Panc1 (cell line): ENCODE data around the gene ASTN2. TPM values are rescaled to one million over a fixed set of nuclear protein-coding genes. Genes with fewer than 3 reads are reported as not detected.

Source experiments
- ATAC-seq: fragments of 200-7000 bp; cut with Tn5 transposase; 2 replicates; pipeline ENCODE4 v1.9.1; 2020; ENCODE audit warnings: mild to moderate bottlenecking, moderate library complexity
- BruUV-seq: library from RNA; stranded (reverse); fragments of 400-500 nt; replicated peaks from 2 replicates; lab custom pipeline; 2021; lab: Mats Ljungman, UMichigan
- CTCF ChIA-PET: fragments of 300-600 bp; sonication (Branson Sonifier 250); formaldehyde crosslinking; loops from one replicate; lab custom pipeline; 2022; ENCODE audit warnings: antibody characterized with exemption; lab: Charles Lee
- POLR2A ChIA-PET: fragments of 300-600 bp; sonication (Branson Sonifier 250); formaldehyde crosslinking; loops from one replicate; lab custom pipeline; 2022; ENCODE audit warnings: antibody characterized with exemption; lab: Charles Lee
- DNase-seq: peaks from one replicate; pipeline ENCODE4 v3.0.0-alpha.2; 2010; ENCODE audit warnings: low read depth, low spot score
- H3K27ac ChIP-seq: 2 replicates; pipeline ENCODE4 v1.5.1; 2011; ENCODE audit warnings: mild to moderate bottlenecking, low read length, inconsistent platforms
- H3K27me3 ChIP-seq: fragments of 200-500 bp; sonication (Bioruptor generic); 2 replicates; pipeline ENCODE4 v1.6.0; 2014; ENCODE audit warnings: low read length, inconsistent platforms; ENCODE audit not compliant: control insufficient read depth, insufficient read depth
- H3K36me3 ChIP-seq: fragments of 200-500 bp; sonication (Bioruptor generic); 2 replicates; pipeline ENCODE4 v1.5.1; 2014; ENCODE audit warnings: inconsistent platforms, mild to moderate bottlenecking, low read length, moderate library complexity; ENCODE audit not compliant: control insufficient read depth, insufficient read depth
- H3K4me1 ChIP-seq: 2 replicates; pipeline ENCODE4 v1.5.1; 2011; ENCODE audit warnings: inconsistent platforms, mild to moderate bottlenecking, low read length, moderate library complexity; ENCODE audit not compliant: control insufficient read depth, insufficient read depth
- H3K4me3 ChIP-seq, 2 experiments: 2 replicates each; pipeline ENCODE4 v1.5.1; 2011 to 2012; ENCODE audit warnings: low read depth in 2 of 2, low read length in 2 of 2, mild to moderate bottlenecking in 2 of 2, inconsistent platforms in 1 of 2, moderate library complexity in 1 of 2
- H3K9me3 ChIP-seq: fragments of 200-500 bp; sonication (Bioruptor generic); 2 replicates; pipeline ENCODE4 v1.5.1; 2014; ENCODE audit warnings: low read depth, mild to moderate bottlenecking, inconsistent platforms, low read length, moderate library complexity; ENCODE audit not compliant: control insufficient read depth, insufficient read depth
- POLR2AphosphoS5 ChIP-seq: IDR thresholded peaks from 2 replicates; pipeline ENCODE4 v1.6.1; 2012; ENCODE audit warnings: mild to moderate bottlenecking, low read depth, low read length, moderate library complexity
- SIN3A ChIP-seq: IDR thresholded peaks from 2 replicates; pipeline ENCODE4 v1.6.1; 2012; ENCODE audit warnings: low read depth, mild to moderate bottlenecking, low read length, moderate library complexity, borderline replicate concordance; ENCODE audit not compliant: insufficient read depth
- TCF7L2 ChIP-seq: IDR thresholded peaks from 2 replicates; pipeline ENCODE4 v1.6.1; 2011; ENCODE audit warnings: mild to moderate bottlenecking, low read depth, low read length, inconsistent platforms
- in situ Hi-C: cut with HindIII; loops from 2 replicates; pipeline ENCODE4 v1.10.0; 2016; ENCODE audit warnings: low sequenced_read_pairs, low pct_unique_long_range_greater_than_20kb
- intact Hi-C: fragments of 100-400 bp; cut with micrococcal nuclease; formaldehyde crosslinking; loops from one replicate; pipeline ENCODE4 v1.10.0; 2022; ENCODE audit not compliant: unreplicated experiment
- total RNA-seq: library from RNA; stranded (reverse); gene quantifications from one replicate; pipeline ENCODE4 v1.2.1, GENCODE V29; 2021; ENCODE audit not compliant: unreplicated experiment
- TF ChIP-seq, protein P1 (sequence below), 2 experiments: IDR thresholded peaks; 2 replicates each; pipeline ENCODE4 v1.6.1; 2011 to 2012; ENCODE audit warnings: low read depth in 2 of 2, control low read depth in 1 of 2, low read length in 1 of 2, mild to moderate bottlenecking in 1 of 2, moderate library complexity in 1 of 2; ENCODE audit not compliant: insufficient read depth in 1 of 2
- TF ChIP-seq, protein P2 (sequence below): fragments of 450-650 bp; IDR thresholded peaks from 2 replicates; pipeline ENCODE4 v1.5.1; 2017; ENCODE audit warnings: mild to moderate bottlenecking

Gene ASTN2
- total RNA-seq, 1 experiment from 2014 or later: 3.9 TPM

DNA sequence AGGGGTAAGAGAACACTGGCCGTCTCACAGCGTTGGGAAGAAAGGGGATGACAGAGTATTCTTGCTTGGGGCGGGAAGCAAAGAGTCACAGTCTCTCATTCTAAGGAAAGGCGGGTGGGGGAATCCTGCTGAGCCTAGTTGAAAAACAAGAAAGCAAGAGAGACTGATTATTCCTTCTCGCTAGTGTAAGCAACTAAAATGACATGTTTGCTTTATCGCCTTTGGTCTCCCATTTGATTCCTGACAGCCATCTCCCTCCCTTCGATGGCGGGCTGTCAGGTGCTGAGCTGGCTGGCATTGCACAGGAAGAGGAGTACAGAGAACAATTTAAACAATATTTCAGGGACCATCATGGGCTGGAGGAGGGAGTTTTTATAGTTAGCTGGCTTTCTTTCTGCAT is 331.3 kb downstream of the ASTN2 start:
- CTCF ChIA-PET: no interaction called here
- ATAC-seq: no peak

DNA sequence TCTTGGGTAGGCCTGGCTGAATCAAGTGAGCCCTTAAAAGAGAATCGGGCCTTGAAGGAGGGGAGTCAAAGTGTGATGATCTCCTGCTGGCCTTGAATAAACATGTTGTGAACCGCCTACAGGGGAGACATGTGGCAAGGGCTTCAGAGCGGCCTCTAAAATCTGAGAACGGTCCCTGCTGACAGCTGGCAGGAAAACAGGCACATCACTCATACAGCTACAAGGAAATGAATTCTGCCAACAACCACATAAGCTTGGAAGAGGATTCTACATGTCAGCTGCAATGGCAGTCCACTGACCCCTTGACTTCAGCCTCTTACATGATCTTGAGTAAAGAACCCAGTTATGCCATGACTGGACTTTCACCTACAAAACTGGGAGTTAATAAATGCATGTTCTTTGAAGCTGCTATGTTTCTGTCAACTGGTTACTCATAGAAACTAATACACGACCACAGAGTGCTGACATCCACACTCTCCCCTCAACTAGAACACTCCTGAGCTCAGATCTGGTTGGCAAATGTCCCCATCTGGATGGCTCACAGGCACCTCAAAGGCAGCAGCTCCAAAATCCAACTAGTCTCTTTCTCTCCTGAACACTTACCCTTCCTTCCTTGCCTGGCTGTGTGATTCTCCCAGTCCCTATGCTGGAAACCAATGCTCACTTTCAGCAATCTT is 333.1 kb downstream of the ASTN2 start:
- POLR2A ChIA-PET: no interaction called here
- no peaks in the 10 kb centered on the region for H3K27me3 ChIP-seq

More for the DNA sequence above, 331.3 kb downstream of the ASTN2 start:
- Histone ChIP-seq H3K4me1 (no peaks in the 10 kb centered on the region), H3K4me3 (no peak overlapping the region), H3K36me3 (no peaks in the 10 kb centered on the region), H3K27me3 (no peaks in the 10 kb centered on the region), H3K9me3 (no peaks in the 10 kb centered on the region), H3K27ac (no peak overlapping the region)
- TF ChIP-seq, protein P1, sequence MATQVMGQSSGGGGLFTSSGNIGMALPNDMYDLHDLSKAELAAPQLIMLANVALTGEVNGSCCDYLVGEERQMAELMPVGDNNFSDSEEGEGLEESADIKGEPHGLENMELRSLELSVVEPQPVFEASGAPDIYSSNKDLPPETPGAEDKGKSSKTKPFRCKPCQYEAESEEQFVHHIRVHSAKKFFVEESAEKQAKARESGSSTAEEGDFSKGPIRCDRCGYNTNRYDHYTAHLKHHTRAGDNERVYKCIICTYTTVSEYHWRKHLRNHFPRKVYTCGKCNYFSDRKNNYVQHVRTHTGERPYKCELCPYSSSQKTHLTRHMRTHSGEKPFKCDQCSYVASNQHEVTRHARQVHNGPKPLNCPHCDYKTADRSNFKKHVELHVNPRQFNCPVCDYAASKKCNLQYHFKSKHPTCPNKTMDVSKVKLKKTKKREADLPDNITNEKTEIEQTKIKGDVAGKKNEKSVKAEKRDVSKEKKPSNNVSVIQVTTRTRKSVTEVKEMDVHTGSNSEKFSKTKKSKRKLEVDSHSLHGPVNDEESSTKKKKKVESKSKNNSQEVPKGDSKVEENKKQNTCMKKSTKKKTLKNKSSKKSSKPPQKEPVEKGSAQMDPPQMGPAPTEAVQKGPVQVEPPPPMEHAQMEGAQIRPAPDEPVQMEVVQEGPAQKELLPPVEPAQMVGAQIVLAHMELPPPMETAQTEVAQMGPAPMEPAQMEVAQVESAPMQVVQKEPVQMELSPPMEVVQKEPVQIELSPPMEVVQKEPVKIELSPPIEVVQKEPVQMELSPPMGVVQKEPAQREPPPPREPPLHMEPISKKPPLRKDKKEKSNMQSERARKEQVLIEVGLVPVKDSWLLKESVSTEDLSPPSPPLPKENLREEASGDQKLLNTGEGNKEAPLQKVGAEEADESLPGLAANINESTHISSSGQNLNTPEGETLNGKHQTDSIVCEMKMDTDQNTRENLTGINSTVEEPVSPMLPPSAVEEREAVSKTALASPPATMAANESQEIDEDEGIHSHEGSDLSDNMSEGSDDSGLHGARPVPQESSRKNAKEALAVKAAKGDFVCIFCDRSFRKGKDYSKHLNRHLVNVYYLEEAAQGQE (IDR thresholded peaks at IDR 0.05; ENCODE audit: insufficient read depth in 1 of 2, low read depth in 2 of 2, low read length in 1 of 2): no peak
- TF ChIP-seq SIN3A (no peak), TCF7L2 (no peak)
- POLR2A ChIA-PET: no interaction called here
- no peak for DNase-seq
- intact Hi-C loops (no loop called here), in situ Hi-C loops (no loop called here)
- BruUV-seq: no TSS peak

More for the DNA sequence above, 333.1 kb downstream of the ASTN2 start:
- in situ Hi-C loops (no loop called here), intact Hi-C loops (no loop called here)
- no peak for TF ChIP-seq POLR2AphosphoS5
- TF ChIP-seq, protein P1 (IDR thresholded peaks at IDR 0.05; ENCODE audit: insufficient read depth in 1 of 2, low read depth in 2 of 2, low read length in 1 of 2): no peak
- TF ChIP-seq TCF7L2: no peak
- TF ChIP-seq SIN3A: no peak
- TF ChIP-seq, protein P2, sequence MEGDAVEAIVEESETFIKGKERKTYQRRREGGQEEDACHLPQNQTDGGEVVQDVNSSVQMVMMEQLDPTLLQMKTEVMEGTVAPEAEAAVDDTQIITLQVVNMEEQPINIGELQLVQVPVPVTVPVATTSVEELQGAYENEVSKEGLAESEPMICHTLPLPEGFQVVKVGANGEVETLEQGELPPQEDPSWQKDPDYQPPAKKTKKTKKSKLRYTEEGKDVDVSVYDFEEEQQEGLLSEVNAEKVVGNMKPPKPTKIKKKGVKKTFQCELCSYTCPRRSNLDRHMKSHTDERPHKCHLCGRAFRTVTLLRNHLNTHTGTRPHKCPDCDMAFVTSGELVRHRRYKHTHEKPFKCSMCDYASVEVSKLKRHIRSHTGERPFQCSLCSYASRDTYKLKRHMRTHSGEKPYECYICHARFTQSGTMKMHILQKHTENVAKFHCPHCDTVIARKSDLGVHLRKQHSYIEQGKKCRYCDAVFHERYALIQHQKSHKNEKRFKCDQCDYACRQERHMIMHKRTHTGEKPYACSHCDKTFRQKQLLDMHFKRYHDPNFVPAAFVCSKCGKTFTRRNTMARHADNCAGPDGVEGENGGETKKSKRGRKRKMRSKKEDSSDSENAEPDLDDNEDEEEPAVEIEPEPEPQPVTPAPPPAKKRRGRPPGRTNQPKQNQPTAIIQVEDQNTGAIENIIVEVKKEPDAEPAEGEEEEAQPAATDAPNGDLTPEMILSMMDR: no peak
- DNase-seq (no peak), ATAC-seq (no peak)
- no peaks in the 10 kb centered on the region for H3K4me1 ChIP-seq
- no peaks in the 10 kb centered on the region for H3K9me3 ChIP-seq
- BruUV-seq: no TSS peak
- no peak overlapping the region for H3K27ac ChIP-seq
- CTCF ChIA-PET: no interaction called here
- H3K4me3 ChIP-seq: no peak overlapping the region
- H3K36me3 ChIP-seq: no peaks in the 10 kb centered on the region
